Gastrocnemius medialis (tissue), 4 donors: Measurements from ENCODE around the gene SYVN1. TPM values are rescaled to one million over a fixed set of nuclear protein-coding genes. Genes with fewer than 3 reads are reported as not detected.

Source experiments
- ATAC-seq, 2 donors: fragments of 150-250 bp; one replicate each; pipeline ENCODE4 v1.9.1; 2016
- DNase-seq, 2 donors: peaks; one replicate each; pipeline ENCODE4 v3.0.0-alpha.2; 2019
- H3K27ac ChIP-seq, 4 donors: fragments of 200-600 bp; sonication (generic); 1 replicate in 1 of 4; 2 replicates in 3 of 4; pipeline ENCODE4 v1.5.1; 2016 to 2018; ENCODE audit warnings: mild to moderate bottlenecking in 2 of 4, moderate library complexity in 1 of 4
- H3K27me3 ChIP-seq, 3 donors: fragments of 200-600 bp; sonication (generic) in 2 of 3; 1 replicate in 1 of 3; 2 replicates in 2 of 3; pipeline versions ENCODE4 v1.5.1 to v1.6.0; 2016 to 2019; ENCODE audit warnings: mild to moderate bottlenecking in 1 of 3, moderate library complexity in 1 of 3
- H3K36me3 ChIP-seq, 2 donors: fragments of 200-600 bp; sonication (generic) in 1 of 2; one replicate each; pipeline ENCODE4 v1.5.1; 2017 to 2018
- H3K4me1 ChIP-seq, 2 donors: fragments of 200-600 bp; sonication (generic) in 1 of 2; one replicate each; pipeline ENCODE4 v1.5.1; 2016 to 2017; ENCODE audit warnings: mild to moderate bottlenecking in 2 of 2
- H3K4me3 ChIP-seq, 4 donors: fragments of 200-600 bp; sonication (generic) in 3 of 4; 1 replicate in 1 of 4; 2 replicates in 3 of 4; pipeline ENCODE4 v1.5.1; 2016 to 2019; ENCODE audit warnings: mild to moderate bottlenecking in 2 of 4
- H3K9me3 ChIP-seq, 3 donors: fragments of 200-600 bp; sonication (generic) in 2 of 3; 1 replicate in 1 of 3; 2 replicates in 2 of 3; pipeline ENCODE4 v1.5.1; 2016 to 2019
- CTCF ChIP-seq, 5 experiments: fragments of 450-650 bp in 3 of 5; fragments of 200-600 bp in 2 of 5; sonication (generic) in 2 of 5; IDR thresholded peaks in 4 of 5; conservative IDR thresholded peaks in 1 of 5; 1 replicate in 4 of 5; 2 replicates in 1 of 5; pipeline ENCODE4 v1.5.1; 2016 to 2019; ENCODE audit warnings: antibody characterized with exemption in 5 of 5, mild to moderate bottlenecking in 3 of 5, moderate library complexity in 3 of 5
- POLR2A ChIP-seq, 2 donors: fragments of 450-650 bp; IDR thresholded peaks; one replicate each; pipeline ENCODE4 v1.6.1; 2017; ENCODE audit warnings: antibody characterized with exemption in 2 of 2, mild to moderate bottlenecking in 2 of 2, moderate library complexity in 2 of 2
- in situ Hi-C, 4 donors: fragments of 200-750 bp; cut with MboI; loops; one replicate each; pipeline versions ENCODE4 v1.15.0 to v1.8.0; 2017; ENCODE audit warnings: low sequenced_read_pairs in 4 of 4
- intact Hi-C: fragments of 100-400 bp; cut with DNase I; formaldehyde crosslinking; loops from one replicate; pipeline ENCODE4 v1.15.1; 2023; ENCODE audit warnings: low total_unique reads
- total RNA-seq, 4 donors: library from RNA; depleted of rRNA; stranded (reverse); fragments of >200 nt; gene quantifications; one replicate each; pipeline versions ENCODE4 v1.1.0 to v1.2.3, GENCODE V29; 2016

The SYVN1 gene
- total RNA-seq, 4 donors from 2014 or later: 24.6 to 77.5 (median 37.3) TPM

- Histone ChIP-seq H3K4me1 (no peaks in the 10 kb centered on the region), H3K27ac (peak overlapping the region; percentile 41 to 77 (median 50)), H3K4me3 (no peak overlapping the region), H3K27me3 (no peaks in the 10 kb centered on the region), H3K9me3 (no peaks in the 10 kb centered on the region), H3K36me3 (no peaks in the 10 kb centered on the region)
- ATAC-seq (peak; percentile 79 to 83), DNase-seq (peak in 1 of 2 donors; percentile 64)
- in situ Hi-C loops (no loop called here), intact Hi-C loops (loop anchor here (5.0 kb wide), 1 partner anchor 40 kb away; the partner anchor contains the start of gene CAPN1)
- TF ChIP-seq POLR2A (IDR thresholded peaks at IDR 0.05) (no peak), CTCF (IDR thresholded peaks at IDR 0.05 in 4 of 5, conservative IDR thresholded peaks at IDR 0.05 in 1 of 5) (no peak)
Measured at GRCh38 chr11:65141896-65142494, 7.7 kb upstream of the SYVN1 start.

- H3K27me3 ChIP-seq: no peaks in the 10 kb centered on the region
- peaks cover 0 to 13% of the 10 kb centered on the region in 2 donors for H3K36me3 ChIP-seq
- H3K4me3 ChIP-seq: no peak overlapping the region
- H3K4me1 ChIP-seq: peaks cover 27 to 29% of the 10 kb centered on the region in 2 donors
- intact Hi-C loops (loop anchor here (5.0 kb wide), 1 partner anchor 781 kb away; the partner anchor contains the start of genes C11orf68 and DRAP1), in situ Hi-C loops (no loop called here)
- H3K9me3 ChIP-seq: no peaks in the 10 kb centered on the region
- peak overlapping the region; percentile 87 to 99 (median 98) for H3K27ac ChIP-seq
- DNase-seq (peak in 1 of 2 donors; percentile 10), ATAC-seq (no peak)
- TF ChIP-seq CTCF (IDR thresholded peaks at IDR 0.05 in 4 of 5, conservative IDR thresholded peaks at IDR 0.05 in 1 of 5): no peak
- no peak for TF ChIP-seq POLR2A (IDR thresholded peaks at IDR 0.05)
Measured at GRCh38 chr11:65136515-65137096, 2.3 kb upstream of the SYVN1 start.

GRCh38 chr11:65135633-65136145 is 1.4 kb upstream of the SYVN1 start:
- TF ChIP-seq POLR2A (IDR thresholded peaks at IDR 0.05) (no peak), CTCF (IDR thresholded peaks at IDR 0.05 in 4 of 5, conservative IDR thresholded peaks at IDR 0.05 in 1 of 5) (no peak)
- H3K9me3 ChIP-seq: no peaks in the 10 kb centered on the region
- H3K4me1 ChIP-seq: peaks cover 27 to 29% of the 10 kb centered on the region in 2 donors
- H3K36me3 ChIP-seq: peaks cover 0 to 22% of the 10 kb centered on the region in 2 donors
- H3K4me3 ChIP-seq: peak overlapping the region; percentile 84 to 99 (median 92)
- in situ Hi-C loops: no loop called here
- DNase-seq (peak in 1 of 2 donors; percentile 17), ATAC-seq (no peak)
- peak overlapping the region; percentile 87 to 99 (median 98) for H3K27ac ChIP-seq
- intact Hi-C loops: loop anchor here (1.0 to 5.0 kb wide), 2 partner anchors 15 to 782 kb away; partner anchors contain the start of genes C11orf68 and DRAP1
- H3K27me3 ChIP-seq: no peaks in the 10 kb centered on the region

GRCh38 chr11:65134952-65135632 is 773 bp upstream of the SYVN1 start:
- H3K36me3 ChIP-seq: peaks cover 0 to 28% of the 10 kb centered on the region in 2 donors

More at GRCh38 chr11:65134952-65135632, 773 bp upstream of the SYVN1 start:
- Histone ChIP-seq H3K4me1 (peaks cover 27 to 29% of the 10 kb centered on the region in 2 donors), H3K27me3 (no peaks in the 10 kb centered on the region), H3K27ac (peak overlapping the region; percentile 87 to 99 (median 98)), H3K4me3 (peak overlapping the region; percentile 84 to 99 (median 92)), H3K9me3 (no peaks in the 10 kb centered on the region)
- intact Hi-C loops: loop anchor here (1.0 to 5.0 kb wide), 4 partner anchors 13 to 782 kb away; partner anchors contain the start of genes C11orf68, DRAP1, FAU and MRPL49
- in situ Hi-C loops: no loop called here
- DNase-seq (peak; percentile 96 to 99), ATAC-seq (peak; percentile 95 to 97)
- no peak for TF ChIP-seq CTCF (IDR thresholded peaks at IDR 0.05 in 4 of 5, conservative IDR thresholded peaks at IDR 0.05 in 1 of 5)
